MV-4-11 (cell line): Measurements from ENCODE around the gene PAK5.
"Not testable (repeated sequence)": the region's sequence is repeated elsewhere in the genome, so short reads cannot be mapped to it uniquely, and the experiment has no call there.

ENCODE experiments used
- DNase-seq: peaks from one replicate; lab custom pipeline; 2025; lab: John Stamatoyannopoulos, UW

PAK5 gene

GRCh38 chr20:9685011-9685410, 153.9 kb downstream of the PAK5 start:
- no peak for DNase-seq

GRCh38 chr20:9677100-9677623, 161.7 kb downstream of the PAK5 start:
- no peak for DNase-seq

GRCh38 chr20:9672981-9673380, 165.9 kb downstream of the PAK5 start:
- no peak for DNase-seq

GRCh38 chr20:9672027-9672426, 166.8 kb downstream of the PAK5 start:
- no peak for DNase-seq

- no peak for DNase-seq
These were observed 170.5 kb downstream of the PAK5 start for GRCh38 chr20:9668381-9668780.

DNA sequence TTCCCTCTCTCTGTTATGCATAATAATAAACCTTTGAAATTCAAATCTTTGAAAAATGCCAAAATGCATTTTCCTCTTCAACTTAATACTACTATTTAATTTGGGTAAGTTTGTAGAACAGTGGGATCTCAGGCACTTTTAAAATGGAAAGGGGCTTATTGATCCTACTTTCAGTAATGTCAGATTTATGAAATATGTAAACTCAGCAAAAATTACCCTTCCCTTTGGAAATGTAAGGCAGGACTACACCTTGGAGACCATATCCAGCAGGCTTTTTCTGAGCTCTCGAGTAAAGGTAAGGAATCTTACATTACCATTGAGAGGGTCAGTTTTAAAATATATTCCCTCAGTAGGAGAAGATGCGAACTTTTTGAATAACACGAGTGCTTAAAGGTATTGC, 175.5 kb downstream of the PAK5 start:
- DNase-seq: no peak

DNA sequence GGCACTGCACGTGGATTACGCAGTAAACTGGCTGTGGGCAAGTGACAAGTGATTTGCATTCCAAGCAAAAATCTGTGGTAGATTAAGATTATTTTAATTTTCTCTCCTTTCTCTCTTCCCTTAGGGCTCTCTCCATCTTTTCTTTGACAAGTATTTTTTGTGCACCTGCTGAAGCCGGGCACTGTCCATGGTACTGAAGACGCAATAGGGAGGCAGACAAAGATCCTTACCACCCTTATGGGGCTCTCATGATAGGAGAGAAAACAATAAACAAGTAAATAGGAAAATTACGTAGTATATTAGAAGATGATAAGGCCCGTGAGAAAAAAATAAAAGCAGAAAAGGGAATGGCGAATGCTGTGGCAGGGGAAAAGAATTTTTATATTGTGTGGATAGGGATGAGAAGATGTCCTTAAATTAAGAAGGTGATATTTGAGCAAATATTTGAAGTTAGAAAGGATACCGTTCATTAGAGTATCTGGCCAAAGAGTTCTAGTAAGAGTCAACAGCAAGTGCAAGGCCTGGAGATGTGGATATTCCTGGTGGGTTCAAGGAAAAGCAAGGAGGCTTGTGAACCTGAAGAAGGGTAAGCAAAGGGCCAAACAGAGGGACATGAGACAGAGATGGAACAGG, 178.5 kb downstream of the PAK5 start:
- peak; percentile 23 for DNase-seq

GRCh38 chr20:9647741-9648140, 191.1 kb downstream of the PAK5 start:
- no peak for DNase-seq

DNA sequence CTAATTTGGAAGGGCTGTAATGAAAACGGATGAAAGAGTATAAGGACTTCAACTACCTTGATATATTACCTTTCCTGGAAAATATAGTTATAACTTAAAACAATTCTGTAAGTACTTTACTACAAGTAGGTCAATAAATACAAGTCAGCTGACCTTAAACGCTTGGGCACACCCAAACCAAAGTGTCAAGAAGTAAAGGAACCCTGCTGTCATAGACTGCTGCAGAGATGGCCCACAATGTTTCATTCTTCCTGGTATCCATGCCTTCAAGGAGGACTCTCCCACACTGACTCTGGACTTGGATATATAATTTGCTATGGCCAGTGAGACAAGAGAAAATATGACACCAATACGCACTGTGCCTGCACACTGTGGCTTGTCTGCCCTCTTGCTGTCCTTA, 192.5 kb downstream of the PAK5 start:
- no peak for DNase-seq

GRCh38 chr20:9642882-9643281, 196.0 kb downstream of the PAK5 start:
- no peak for DNase-seq

DNA sequence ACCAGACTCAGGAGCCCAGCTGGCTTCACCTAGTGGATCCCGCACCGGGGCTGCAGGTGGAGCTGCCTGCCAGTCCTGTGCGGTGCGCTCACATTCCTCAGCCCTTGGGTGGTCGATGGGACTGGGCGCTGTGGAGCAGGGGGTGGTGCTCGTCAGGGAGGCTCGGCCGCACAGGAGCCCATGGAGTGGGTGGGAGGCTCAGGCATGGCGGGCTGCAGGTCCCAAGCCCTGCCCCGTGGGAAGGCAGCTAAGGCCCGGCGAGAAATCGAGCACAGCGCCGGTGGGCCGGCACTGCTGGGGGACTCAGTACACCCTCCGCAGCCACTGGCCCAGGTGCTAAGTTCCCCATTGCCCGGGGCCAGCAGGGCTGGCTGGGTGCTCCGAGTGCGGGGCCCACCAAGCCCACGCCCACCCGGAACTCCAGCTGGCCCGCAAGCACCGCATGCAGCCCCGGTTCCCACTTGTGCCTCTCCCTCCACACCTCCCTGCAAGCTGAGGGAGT, 197.3 kb downstream of the PAK5 start:
- not testable (repeated sequence) for DNase-seq

- DNase-seq: no peak
These were observed 201.0 kb downstream of the PAK5 start for GRCh38 chr20:9637889-9638288.

DNA sequence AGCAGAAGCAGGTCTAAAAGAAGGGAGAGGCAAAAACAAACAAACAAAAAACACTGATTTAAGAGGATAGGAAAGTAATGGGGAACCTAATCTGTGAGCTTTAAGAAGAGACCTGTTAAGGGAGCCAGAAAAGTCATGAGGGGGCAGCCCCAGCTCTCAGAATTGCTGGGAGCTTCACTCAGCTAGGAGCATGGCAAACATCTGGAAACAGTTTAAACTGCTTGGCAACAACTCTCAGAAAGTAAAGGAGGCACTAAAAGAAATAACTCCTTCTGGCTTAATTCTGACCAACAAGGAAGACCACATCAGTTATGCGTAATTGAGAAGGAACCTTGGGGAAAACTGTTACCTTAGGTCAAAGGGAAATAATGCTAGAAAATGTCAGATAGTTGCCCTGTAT, 203.1 kb downstream of the PAK5 start:
- no peak for DNase-seq

DNA sequence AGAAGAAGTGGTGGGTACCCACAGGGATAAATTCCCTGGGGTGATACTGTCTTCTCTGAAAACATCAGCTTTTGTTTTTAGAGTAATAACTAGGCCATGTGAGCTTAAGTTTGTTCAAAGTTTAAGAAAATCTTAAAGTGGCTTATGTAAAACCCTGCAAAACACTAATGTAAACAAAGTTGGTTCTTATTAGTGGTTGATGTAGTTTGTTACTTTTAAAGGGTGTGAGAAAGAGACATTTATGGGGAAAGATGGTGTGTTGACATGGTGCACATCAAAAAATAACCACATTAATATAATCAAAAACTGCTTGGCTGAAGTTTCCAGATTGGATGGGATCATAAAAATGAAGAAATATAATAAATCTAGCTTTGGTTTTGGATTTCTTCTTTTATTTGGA, 204.5 kb downstream of the PAK5 start:
- DNase-seq: no peak

DNA sequence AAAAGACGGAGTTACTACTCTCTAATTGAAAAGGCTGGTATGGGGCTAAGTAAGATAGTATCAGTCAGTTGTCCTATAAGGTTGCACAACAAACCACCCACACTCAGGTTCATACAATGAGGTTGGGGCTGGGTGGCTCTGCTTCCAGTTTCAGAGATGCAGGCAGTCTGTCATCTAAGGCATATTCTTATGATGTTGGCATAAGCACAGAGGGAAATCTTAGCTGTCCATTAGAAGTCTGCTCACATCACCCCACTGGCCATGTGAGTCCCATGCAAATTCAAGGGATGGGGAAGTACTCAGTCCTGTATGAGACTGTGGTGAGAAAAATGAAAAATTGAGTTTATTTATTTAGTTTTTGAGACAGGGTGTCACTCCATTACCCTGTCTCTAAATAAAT, 205.9 kb downstream of the PAK5 start:
- DNase-seq: peak; percentile 47

- DNase-seq: no peak
These were observed 206.6 kb downstream of the PAK5 start for GRCh38 chr20:9632265-9632664.

- DNase-seq: no peak
These were observed 208.3 kb downstream of the PAK5 start for GRCh38 chr20:9630554-9630953.

- peak; percentile 93 for DNase-seq
These were observed 209.0 kb downstream of the PAK5 start for GRCh38 chr20:9629831-9630230.

DNA sequence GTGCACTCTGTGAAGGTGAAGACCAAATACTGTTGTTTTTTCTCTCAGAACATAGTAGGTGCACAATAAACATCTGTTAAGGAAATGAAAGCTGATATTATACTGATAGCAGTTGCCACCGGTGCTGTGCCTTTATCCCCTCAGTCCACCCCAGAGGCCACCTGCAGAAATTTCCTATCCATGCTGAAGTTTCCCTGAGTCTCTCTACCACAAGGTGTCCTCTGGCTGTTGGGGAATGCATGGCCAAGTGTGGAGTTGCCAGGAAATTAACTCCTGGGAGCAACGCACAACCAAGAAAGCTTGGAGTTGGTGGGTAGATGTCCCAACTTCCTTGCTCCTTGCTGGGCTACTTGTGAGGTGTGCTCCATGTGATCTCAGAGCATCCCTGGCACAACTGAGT, 210.3 kb downstream of the PAK5 start:
- DNase-seq: no peak

DNA sequence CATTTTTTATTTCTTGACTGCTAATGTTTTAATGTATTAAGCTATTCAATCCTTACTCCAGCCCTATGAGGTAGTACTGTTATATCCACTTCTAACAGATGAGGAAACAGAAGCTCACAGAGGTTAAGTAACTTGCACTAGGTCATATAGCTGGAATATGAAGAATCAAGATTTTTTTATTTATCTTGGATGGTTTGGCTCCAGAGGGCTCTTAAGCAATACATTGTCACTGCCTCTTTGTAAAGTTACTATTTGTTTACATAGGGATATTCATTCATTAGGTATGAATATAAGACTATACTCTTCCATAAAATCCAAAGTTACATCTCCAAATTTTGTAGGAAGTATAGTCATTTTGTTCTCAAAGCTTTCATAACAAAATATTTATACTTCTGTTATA, 210.7 kb downstream of the PAK5 start:
- no peak for DNase-seq

GRCh38 chr20:9627219-9627618, 211.7 kb downstream of the PAK5 start:
- DNase-seq: no peak

DNA sequence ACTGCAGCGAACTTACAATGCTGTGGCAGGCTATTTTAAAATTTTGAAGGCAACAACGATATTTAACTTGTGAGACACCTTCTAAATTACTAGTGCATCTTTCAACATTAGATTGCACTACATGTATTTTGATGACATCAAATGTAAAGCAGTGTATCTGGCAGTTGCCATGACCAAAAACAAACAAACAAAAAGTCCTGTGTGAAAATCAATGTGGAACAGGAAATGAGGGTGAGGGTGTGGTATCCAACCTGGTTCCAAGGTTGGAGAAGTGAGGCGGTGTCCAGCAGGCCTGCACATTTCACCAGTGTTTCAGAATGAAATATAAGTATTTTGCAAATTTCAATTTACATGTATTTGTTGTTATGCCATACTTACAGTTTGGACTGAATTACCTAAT, 212.5 kb downstream of the PAK5 start:
- DNase-seq: no peak

DNA sequence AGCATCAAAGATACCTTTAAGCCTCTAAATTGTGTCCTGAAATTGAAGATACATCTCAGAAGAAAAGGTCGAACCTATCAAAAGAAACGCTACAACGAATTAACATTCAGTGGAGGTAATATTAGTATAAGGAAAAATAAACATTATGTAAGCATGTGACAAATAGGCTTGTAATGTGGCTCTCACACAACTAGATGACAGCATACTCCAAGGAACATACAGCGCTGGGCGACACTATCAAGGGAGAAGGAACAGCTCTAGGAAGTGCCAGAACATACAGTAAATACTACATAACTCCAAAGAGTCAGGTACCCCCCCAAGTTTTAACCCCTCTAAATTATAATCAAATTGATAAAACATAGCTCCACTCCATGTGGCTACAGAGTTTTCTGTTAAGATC, 220.9 kb downstream of the PAK5 start:
- peak; percentile 66 for DNase-seq

DNA sequence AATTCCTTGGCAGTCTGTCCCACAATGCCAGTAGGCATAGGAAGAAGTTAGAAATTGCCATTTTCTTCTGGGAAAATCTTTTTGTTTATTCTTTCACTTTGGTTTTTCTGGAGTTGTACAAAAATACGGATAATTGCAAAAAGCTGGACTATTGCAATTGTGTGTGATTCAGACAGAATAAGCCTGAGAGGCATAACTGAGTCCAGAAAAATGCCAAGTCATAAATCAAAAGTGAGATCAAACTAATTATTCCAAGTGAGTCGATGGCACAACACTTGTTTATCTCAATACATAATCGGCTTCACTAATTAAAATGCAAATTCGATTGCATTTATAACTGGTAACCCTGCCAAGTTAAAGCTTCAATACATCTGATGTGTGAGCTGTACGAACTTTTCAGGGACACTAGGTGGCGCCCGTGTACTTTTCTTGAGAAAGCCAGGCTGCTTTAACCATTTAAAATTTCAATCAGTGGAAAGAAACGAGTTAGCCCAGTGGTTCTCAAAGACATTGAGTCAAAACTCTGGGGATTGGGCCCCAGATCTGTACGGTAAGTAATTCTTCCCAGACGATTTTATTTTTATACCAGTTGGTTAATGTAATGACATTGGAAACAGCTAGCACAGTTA, 221.9 kb downstream of the PAK5 start:
- DNase-seq: peak; percentile 64
